PFSK-1 (cell line): ENCODE results near the gene GRXCR2.

Experiments
- FOXP2 ChIP-seq: optimal IDR thresholded peaks from 2 replicates; pipeline ENCODE3; 2011; ENCODE audit warnings: borderline replicate concordance, control low read depth, inconsistent platforms; ENCODE audit not compliant: insufficient read depth; ENCODE audit errors: extremely low read length, extremely low read depth
- POLR2AphosphoS5 ChIP-seq: IDR thresholded peaks from 2 replicates; pipeline ENCODE4 v1.6.1; 2012; ENCODE audit warnings: low read depth, mild to moderate bottlenecking, control low read depth, low read length, moderate library complexity
- REST ChIP-seq, 2 experiments: IDR thresholded peaks; 2 replicates each; pipeline versions ENCODE4 v1.6.1 to v1.8.0; 2011 to 2012; ENCODE audit warnings: low read depth in 2 of 2, low read length in 2 of 2, control low read depth in 1 of 2, inconsistent platforms in 1 of 2, mild to moderate bottlenecking in 1 of 2, moderate library complexity in 1 of 2; ENCODE audit not compliant: insufficient read depth in 1 of 2
- SIN3A ChIP-seq: IDR thresholded peaks from 2 replicates; pipeline ENCODE4 v1.6.1; 2012; ENCODE audit warnings: mild to moderate bottlenecking, low read length, moderate library complexity, borderline replicate concordance; ENCODE audit not compliant: insufficient read depth
- TAF1 ChIP-seq: IDR thresholded peaks from 2 replicates; pipeline ENCODE4 v1.6.1; 2012; ENCODE audit warnings: low read length, control low read depth, borderline replicate concordance; ENCODE audit not compliant: insufficient read depth

Gene GRXCR2

GRCh38 chr5:145829708-145830361 lies 43.0 kb downstream of the GRXCR2 start:
- TF ChIP-seq TAF1, result no peak
- no peak for TF ChIP-seq REST (IDR thresholded peaks at IDR 0.05; ENCODE audit: insufficient read depth in 1 of 2, low read depth in 2 of 2, low read length in 2 of 2)
- no peak for TF ChIP-seq POLR2AphosphoS5
- TF ChIP-seq SIN3A, result no peak
- no peak for TF ChIP-seq FOXP2

- TF ChIP-seq REST (IDR thresholded peaks at IDR 0.05; ENCODE audit: insufficient read depth in 1 of 2, low read depth in 2 of 2, low read length in 2 of 2) (no peak), SIN3A (no peak), TAF1 (no peak), POLR2AphosphoS5 (no peak), FOXP2 (no peak)
Measured at GRCh38 chr5:145826895-145827674, 45.7 kb downstream of the GRXCR2 start.

- no peak for TF ChIP-seq TAF1
- no peak for TF ChIP-seq REST (IDR thresholded peaks at IDR 0.05; ENCODE audit: insufficient read depth in 1 of 2, low read depth in 2 of 2, low read length in 2 of 2)
- no peak for TF ChIP-seq SIN3A
- TF ChIP-seq FOXP2, result no peak
- TF ChIP-seq POLR2AphosphoS5, result no peak
Measured at GRCh38 chr5:145825751-145826180, 47.0 kb downstream of the GRXCR2 start.

GRCh38 chr5:145824040-145824439 lies 48.8 kb downstream of the GRXCR2 start:
- TF ChIP-seq POLR2AphosphoS5 (no peak), FOXP2 (no peak), TAF1 (no peak), REST (IDR thresholded peaks at IDR 0.05; ENCODE audit: insufficient read depth in 1 of 2, low read depth in 2 of 2, low read length in 2 of 2) (no peak), SIN3A (no peak)
